NT2/D1 (cell line): Measurements from ENCODE around the gene SORL1.

Experiments used
- SUZ12 ChIP-seq: IDR thresholded peaks from 2 replicates; pipeline ENCODE4 v1.6.1; 2011; ENCODE audit not compliant: insufficient read length, insufficient read depth; ENCODE audit errors: extremely low read depth
- YY1 ChIP-seq: IDR thresholded peaks from 2 replicates; pipeline ENCODE4 v1.6.1; 2011; ENCODE audit not compliant: insufficient read length, insufficient read depth
- ZNF274 ChIP-seq: IDR thresholded peaks from 2 replicates; pipeline ENCODE4 v1.6.1; 2011; ENCODE audit warnings: mild to moderate bottlenecking, low read depth, low read length

- TF ChIP-seq SUZ12 (no peak), ZNF274 (no peak), YY1 (no peak)
Observed at GRCh38 chr11:121659811-121660210, 207.7 kb downstream of the SORL1 start.
